GM21786 (cell line): ENCODE data around the gene VN1R2.
"Not testable (repeated sequence)": the region's sequence is repeated elsewhere in the genome, so short reads cannot be mapped to it uniquely, and the experiment has no call there.

Experiments
- ATAC-seq: cut with Tn5 transposase; IDR thresholded peaks from one replicate; pipeline ENCODE4 v1.9.1; 2021; ENCODE audit not compliant: unreplicated experiment

VN1R2 gene

GRCh38 chr19:53257715-53258342 is at the start of gene VN1R2:
Gene VN1R2 (plus strand): TSS chr19:53258292. CDS start chr19:53258376, 84 bp downstream.
- not testable (repeated sequence) for ATAC-seq

GRCh38 chr19:53211554-53211953 is 46.5 kb upstream of the VN1R2 start:
- not testable (repeated sequence) for ATAC-seq

- ATAC-seq = no peak
Observed at GRCh38 chr19:53212703-53213320, 45.3 kb upstream of the VN1R2 start.

GRCh38 chr19:53222716-53223115 is 35.4 kb upstream of the VN1R2 start:
- not testable (repeated sequence) for ATAC-seq

GRCh38 chr19:53224606-53225005 is 33.5 kb upstream of the VN1R2 start:
- ATAC-seq = no peak

GRCh38 chr19:53237114-53237777 is 20.8 kb upstream of the VN1R2 start:
- no peak for ATAC-seq

GRCh38 chr19:53246498-53246897 is 11.6 kb upstream of the VN1R2 start:
- ATAC-seq = no peak

- ATAC-seq = no peak
Observed at GRCh38 chr19:53254411-53255341, 3.4 kb upstream of the VN1R2 start, which contains the start of gene ZNF677. Gene ZNF677 (minus strand): TSS chr19:53254873. CDS start chr19:53251550, 3,323 bp downstream.

- not testable (repeated sequence) for ATAC-seq
Observed at GRCh38 chr19:53267623-53268022, 9.5 kb downstream of the VN1R2 start, which contains the start of gene VN1R4. Gene VN1R4 (minus strand): TSS chr19:53267723. CDS start chr19:53267665, 58 bp downstream.

GRCh38 chr19:53269861-53270260 is 11.8 kb downstream of the VN1R2 start:
- not testable (repeated sequence) for ATAC-seq

- ATAC-seq = no peak
Observed at GRCh38 chr19:53272044-53272443, 14.0 kb downstream of the VN1R2 start.

- ATAC-seq = no peak
Observed at GRCh38 chr19:53275480-53275879, 17.4 kb downstream of the VN1R2 start.

- ATAC-seq = not testable (repeated sequence)
Observed at GRCh38 chr19:53281947-53282346, 23.9 kb downstream of the VN1R2 start.

- ATAC-seq = no peak
Observed at GRCh38 chr19:53285087-53285486, 27.0 kb downstream of the VN1R2 start.

GRCh38 chr19:53290758-53291549 is 32.9 kb downstream of the VN1R2 start:
- ATAC-seq = no peak

GRCh38 chr19:53294786-53295441 is 36.8 kb downstream of the VN1R2 start:
- no peak for ATAC-seq

GRCh38 chr19:53301341-53301740 is 43.2 kb downstream of the VN1R2 start:
- ATAC-seq = not testable (repeated sequence)

- ATAC-seq = no peak
Observed at GRCh38 chr19:53308339-53308811, 50.3 kb downstream of the VN1R2 start.
